GM12801 (cell line): ENCODE measurements around the gene MYO7A.

Experiments
- CTCF ChIP-seq: IDR thresholded peaks from one replicate; pipeline ENCODE4 v1.5.1; 2011; ENCODE audit warnings: control low read depth; ENCODE audit not compliant: insufficient read length; ENCODE audit errors: extremely low read depth

Gene MYO7A

DNA sequence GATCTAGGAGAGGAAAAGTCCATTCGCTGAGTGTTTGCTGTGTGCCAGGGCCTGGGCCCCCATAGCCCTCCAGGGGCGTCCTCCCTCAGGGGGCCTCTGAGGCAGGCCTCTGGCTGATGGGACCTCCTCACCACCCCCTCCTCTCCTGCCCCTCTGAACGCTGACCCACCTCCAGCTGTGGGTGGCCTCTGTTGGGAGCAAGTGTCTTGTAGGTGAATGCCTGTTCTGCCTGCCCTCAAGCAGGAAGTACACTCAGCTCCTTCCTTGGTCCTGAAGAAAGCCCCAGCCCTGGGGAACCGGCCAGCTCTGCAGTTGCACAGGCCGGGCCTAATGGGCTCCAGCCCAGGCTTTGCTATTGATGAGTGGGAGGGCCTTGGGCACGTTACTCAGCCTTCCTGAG, 3.5 kb downstream of the MYO7A start:
- TF ChIP-seq CTCF = no peak

- no peak for TF ChIP-seq CTCF
Observed at GRCh38 chr11:77135069-77135468, 7.0 kb downstream of the MYO7A start.

DNA sequence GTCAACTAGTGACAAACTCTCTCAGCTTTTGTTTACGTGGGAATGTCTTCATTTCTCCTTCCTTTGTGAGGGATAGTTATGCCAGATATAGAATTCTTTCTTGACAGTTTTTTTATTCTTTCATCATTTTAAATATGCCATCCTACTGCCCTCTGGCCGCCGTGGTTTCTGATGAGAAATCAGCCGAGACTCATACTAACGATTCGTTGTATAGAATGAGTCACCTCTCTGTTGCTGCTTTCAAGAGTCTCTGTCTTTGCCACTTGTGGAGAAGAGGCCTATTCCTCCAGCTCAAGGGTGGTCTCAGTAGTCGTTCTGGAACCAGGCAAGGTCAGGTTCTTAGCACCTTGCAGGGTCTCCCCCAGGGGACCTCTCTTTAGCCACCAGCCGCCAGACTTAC, 8.0 kb downstream of the MYO7A start:
- no peak for TF ChIP-seq CTCF

DNA sequence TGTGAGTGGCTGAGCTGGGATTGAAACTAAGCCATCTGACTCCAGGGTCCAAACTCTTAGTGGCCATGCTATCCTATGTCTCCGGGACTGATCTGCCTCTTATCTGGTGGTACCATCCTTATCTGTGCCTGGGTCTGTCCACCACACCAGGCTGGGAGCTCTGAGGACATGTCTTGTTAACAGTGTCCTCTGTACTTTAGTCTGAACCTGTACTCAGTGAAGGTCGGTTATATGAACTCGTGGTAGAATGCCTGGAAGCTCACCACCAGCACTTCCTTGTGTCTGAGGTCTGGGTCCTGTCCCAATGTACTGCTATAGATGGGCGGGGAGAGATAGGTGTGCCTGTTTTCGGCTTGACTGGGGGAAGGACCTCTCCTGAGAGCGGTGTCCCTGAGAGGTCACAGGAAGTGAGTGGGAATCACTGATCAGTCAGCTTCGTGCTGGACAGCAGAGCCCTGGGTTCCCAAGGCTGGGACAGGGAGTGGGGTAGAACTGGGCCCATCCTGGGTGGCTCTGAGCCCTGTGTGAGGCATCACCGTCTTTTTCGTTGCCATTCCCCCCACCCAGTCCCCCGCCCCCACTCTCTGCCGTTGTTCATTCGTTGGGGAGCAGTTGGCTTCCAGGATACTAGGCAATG, 8.9 kb downstream of the MYO7A start:
- TF ChIP-seq CTCF = no peak

- TF ChIP-seq CTCF = no peak
Observed at GRCh38 chr11:77137421-77137820, 9.4 kb downstream of the MYO7A start.

GRCh38 chr11:77138106-77138649, 10.1 kb downstream of the MYO7A start:
- TF ChIP-seq CTCF = no peak

GRCh38 chr11:77139201-77139600, 11.2 kb downstream of the MYO7A start:
- no peak for TF ChIP-seq CTCF
